ENCODE data around the gene ENPP3.

DNA sequence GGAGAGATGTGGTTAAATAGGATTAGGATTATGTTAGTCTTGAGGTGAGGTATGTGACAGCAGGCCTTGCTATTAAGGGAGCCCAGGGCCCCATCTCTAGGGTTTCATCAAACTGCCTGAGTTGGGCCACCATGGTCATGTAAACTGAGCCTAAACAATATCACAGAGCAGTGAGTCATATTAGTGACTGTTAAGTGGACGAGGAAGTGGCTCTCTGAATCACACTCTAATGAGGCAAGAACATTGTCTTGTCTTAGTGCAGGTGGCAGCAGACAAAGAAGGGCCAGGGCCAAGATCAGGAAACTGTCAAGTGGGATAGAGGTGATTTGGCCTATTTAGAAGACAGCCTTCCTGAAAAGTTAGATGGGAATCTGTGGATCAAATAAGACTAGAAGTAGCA is 23.1 kb downstream of the ENPP3 start:
- TF ChIP-seq CTCF (conservative IDR thresholded peaks at IDR 0.05; ENCODE audit: low read depth in 2 of 2) (no peak), REST (IDR thresholded peaks at IDR 0.05; ENCODE audit: unreplicated experiment) (no peak)
- TF ChIP-seq, protein P1, sequence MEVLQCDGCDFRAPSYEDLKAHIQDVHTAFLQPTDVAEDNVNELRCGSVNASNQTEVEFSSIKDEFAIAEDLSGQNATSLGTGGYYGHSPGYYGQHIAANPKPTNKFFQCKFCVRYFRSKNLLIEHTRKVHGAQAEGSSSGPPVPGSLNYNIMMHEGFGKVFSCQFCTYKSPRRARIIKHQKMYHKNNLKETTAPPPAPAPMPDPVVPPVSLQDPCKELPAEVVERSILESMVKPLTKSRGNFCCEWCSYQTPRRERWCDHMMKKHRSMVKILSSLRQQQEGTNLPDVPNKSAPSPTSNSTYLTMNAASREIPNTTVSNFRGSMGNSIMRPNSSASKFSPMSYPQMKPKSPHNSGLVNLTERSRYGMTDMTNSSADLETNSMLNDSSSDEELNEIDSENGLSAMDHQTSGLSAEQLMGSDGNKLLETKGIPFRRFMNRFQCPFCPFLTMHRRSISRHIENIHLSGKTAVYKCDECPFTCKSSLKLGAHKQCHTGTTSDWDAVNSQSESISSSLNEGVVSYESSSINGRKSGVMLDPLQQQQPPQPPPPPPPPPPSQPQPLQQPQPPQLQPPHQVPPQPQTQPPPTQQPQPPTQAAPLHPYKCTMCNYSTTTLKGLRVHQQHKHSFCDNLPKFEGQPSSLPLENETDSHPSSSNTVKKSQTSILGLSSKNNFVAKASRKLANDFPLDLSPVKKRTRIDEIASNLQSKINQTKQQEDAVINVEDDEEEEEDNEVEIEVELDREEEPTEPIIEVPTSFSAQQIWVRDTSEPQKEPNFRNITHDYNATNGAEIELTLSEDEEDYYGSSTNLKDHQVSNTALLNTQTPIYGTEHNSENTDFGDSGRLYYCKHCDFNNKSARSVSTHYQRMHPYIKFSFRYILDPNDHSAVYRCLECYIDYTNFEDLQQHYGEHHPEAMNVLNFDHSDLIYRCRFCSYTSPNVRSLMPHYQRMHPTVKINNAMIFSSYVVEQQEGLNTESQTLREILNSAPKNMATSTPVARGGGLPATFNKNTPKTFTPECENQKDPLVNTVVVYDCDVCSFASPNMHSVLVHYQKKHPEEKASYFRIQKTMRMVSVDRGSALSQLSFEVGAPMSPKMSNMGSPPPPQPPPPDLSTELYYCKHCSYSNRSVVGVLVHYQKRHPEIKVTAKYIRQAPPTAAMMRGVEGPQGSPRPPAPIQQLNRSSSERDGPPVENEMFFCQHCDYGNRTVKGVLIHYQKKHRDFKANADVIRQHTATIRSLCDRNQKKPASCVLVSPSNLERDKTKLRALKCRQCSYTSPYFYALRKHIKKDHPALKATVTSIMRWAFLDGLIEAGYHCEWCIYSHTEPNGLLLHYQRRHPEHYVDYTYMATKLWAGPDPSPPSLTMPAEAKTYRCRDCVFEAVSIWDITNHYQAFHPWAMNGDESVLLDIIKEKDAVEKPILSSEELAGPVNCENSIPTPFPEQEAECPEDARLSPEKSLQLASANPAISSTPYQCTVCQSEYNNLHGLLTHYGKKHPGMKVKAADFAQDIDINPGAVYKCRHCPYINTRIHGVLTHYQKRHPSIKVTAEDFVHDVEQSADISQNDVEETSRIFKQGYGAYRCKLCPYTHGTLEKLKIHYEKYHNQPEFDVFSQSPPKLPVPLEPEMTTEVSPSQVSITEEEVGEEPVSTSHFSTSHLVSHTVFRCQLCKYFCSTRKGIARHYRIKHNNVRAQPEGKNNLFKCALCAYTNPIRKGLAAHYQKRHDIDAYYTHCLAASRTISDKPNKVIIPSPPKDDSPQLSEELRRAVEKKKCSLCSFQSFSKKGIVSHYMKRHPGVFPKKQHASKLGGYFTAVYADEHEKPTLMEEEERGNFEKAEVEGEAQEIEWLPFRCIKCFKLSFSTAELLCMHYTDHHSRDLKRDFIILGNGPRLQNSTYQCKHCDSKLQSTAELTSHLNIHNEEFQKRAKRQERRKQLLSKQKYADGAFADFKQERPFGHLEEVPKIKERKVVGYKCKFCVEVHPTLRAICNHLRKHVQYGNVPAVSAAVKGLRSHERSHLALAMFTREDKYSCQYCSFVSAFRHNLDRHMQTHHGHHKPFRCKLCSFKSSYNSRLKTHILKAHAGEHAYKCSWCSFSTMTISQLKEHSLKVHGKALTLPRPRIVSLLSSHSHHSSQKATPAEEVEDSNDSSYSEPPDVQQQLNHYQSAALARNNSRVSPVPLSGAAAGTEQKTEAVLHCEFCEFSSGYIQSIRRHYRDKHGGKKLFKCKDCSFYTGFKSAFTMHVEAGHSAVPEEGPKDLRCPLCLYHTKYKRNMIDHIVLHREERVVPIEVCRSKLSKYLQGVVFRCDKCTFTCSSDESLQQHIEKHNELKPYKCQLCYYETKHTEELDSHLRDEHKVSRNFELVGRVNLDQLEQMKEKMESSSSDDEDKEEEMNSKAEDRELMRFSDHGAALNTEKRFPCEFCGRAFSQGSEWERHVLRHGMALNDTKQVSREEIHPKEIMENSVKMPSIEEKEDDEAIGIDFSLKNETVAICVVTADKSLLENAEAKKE (CRISPR knock-in tag; IDR thresholded peaks at IDR 0.05): no peak
